ENCODE results near the gene CACNA1S. TPM values are rescaled to one million over a fixed set of nuclear protein-coding genes. Genes with fewer than 3 reads are reported as not detected.

Gene CACNA1S
- total and polyA plus RNA-seq, 2 of the 13 experiments (the other 11 are each of a cell fraction or from before 2014, with no cell fraction given): not detected

GRCh38 chr1:201105688-201106087 is 6.5 kb downstream of the CACNA1S start (continued):
- no peak for TF ChIP-seq KIAA2018 (CRISPR knock-in tag; IDR thresholded peaks at IDR 0.05; ENCODE audit: borderline replicate concordance)

- DNase-seq (ENCODE audit: low spot score): no peak
- Histone ChIP-seq H4K20me1 (ENCODE audit: insufficient read depth, low read length) (no peaks in the 10 kb centered on the region), H3K9me3 (ENCODE audit: low read length) (no peaks in the 10 kb centered on the region), H3K27me3 (ENCODE audit: control insufficient read depth in 1 of 2, insufficient read depth in 2 of 2, low read length in 2 of 2) (peaks cover 0 to 41% of the 10 kb centered on the region in 2 experiments; a peak in 2 of 5 replicates), H3K36me3 (replicated peaks in 1 of 2; ENCODE audit: control insufficient read depth in 1 of 2, insufficient read depth in 2 of 2, low read length in 2 of 2) (no peaks in the 10 kb centered on the region), H3K79me2 (ENCODE audit: insufficient read depth, low read length) (no peaks in the 10 kb centered on the region), H3K4me3 (replicated peaks in 1 of 3; ENCODE audit: insufficient read depth in 1 of 3, low read depth in 2 of 3, low read length in 3 of 3) (no peak overlapping the region), H3K4me1 (ENCODE audit: insufficient read depth, low read length) (no peaks in the 10 kb centered on the region), H3K9ac (ENCODE audit: insufficient read depth, low read depth, low read length) (no peak overlapping the region), H2AFZ (ENCODE audit: low read length) (no peak overlapping the region), H3K4me2 (ENCODE audit: low read depth, low read length) (no peak overlapping the region), H3K27ac (ENCODE audit: extremely low read length, insufficient read depth, low read length) (no peak overlapping the region)
- 0% methylated on average over 1 of the region's 1 CpG for WGBS (ENCODE audit: low lambda C conversion rate)
- ATAC-seq: no peak
- in situ Hi-C loops (cut with HindIII; ENCODE audit: extremely low pct_ligation_motif_present, low pct_unique_long_range_greater_than_20kb): no loop called here
- POLR2A ChIA-PET: no interaction called here
- BruUV-seq (replicated peaks): no TSS peak
- no peak for TF ChIP-seq ZNF598 (CRISPR knock-in tag; IDR thresholded peaks at IDR 0.05; ENCODE audit: borderline replicate concordance)
- TF ChIP-seq ZNF879 (CRISPR knock-in tag; IDR thresholded peaks at IDR 0.05): no peak
- no peak for TF ChIP-seq CCDC6 (CRISPR knock-in tag; IDR thresholded peaks at IDR 0.05)
- TF ChIP-seq MYPOP (CRISPR knock-in tag; IDR thresholded peaks at IDR 0.05): no peak
- no peak for TF ChIP-seq EP300 (IDR thresholded peaks at IDR 0.05; ENCODE audit: low read depth in 2 of 2, low read length in 2 of 2)
- no peak for TF ChIP-seq EP300 (CRISPR knock-in tag; IDR thresholded peaks at IDR 0.05; ENCODE audit: borderline replicate concordance)
- TF ChIP-seq ARID3A (IDR thresholded peaks at IDR 0.05; ENCODE audit: low read depth, low read length): no peak
- TF ChIP-seq ZNF143 (CRISPR knock-in tag; IDR thresholded peaks at IDR 0.05): no peak
- no peak for TF ChIP-seq KLF13 (CRISPR knock-in tag; IDR thresholded peaks at IDR 0.05)
- no peak for TF ChIP-seq ZSCAN25 (CRISPR knock-in tag; IDR thresholded peaks at IDR 0.05)
- intact Hi-C loops (cut with micrococcal nuclease; ENCODE audit: unreplicated experiment): no loop called here
- CTCF ChIA-PET (ENCODE audit: low intra/inter-chr PET ratio, low total read pairs): no interaction called here
- no peak for FAIRE-seq
These were observed 8.1 kb downstream of the CACNA1S start for GRCh38 chr1:201104141-201104540.
